GM19025 (cell line): ENCODE data around the gene CRAT.

ENCODE experiments used
- ATAC-seq: cut with Tn5 transposase; IDR thresholded peaks from one replicate; pipeline ENCODE4 v1.9.1; 2021; ENCODE audit warnings: mild to moderate bottlenecking, low read depth, moderate library complexity; ENCODE audit not compliant: unreplicated experiment

CRAT gene

GRCh38 chr9:129069862-129070641 is 40.5 kb downstream of the CRAT start:
- ATAC-seq: no peak

DNA sequence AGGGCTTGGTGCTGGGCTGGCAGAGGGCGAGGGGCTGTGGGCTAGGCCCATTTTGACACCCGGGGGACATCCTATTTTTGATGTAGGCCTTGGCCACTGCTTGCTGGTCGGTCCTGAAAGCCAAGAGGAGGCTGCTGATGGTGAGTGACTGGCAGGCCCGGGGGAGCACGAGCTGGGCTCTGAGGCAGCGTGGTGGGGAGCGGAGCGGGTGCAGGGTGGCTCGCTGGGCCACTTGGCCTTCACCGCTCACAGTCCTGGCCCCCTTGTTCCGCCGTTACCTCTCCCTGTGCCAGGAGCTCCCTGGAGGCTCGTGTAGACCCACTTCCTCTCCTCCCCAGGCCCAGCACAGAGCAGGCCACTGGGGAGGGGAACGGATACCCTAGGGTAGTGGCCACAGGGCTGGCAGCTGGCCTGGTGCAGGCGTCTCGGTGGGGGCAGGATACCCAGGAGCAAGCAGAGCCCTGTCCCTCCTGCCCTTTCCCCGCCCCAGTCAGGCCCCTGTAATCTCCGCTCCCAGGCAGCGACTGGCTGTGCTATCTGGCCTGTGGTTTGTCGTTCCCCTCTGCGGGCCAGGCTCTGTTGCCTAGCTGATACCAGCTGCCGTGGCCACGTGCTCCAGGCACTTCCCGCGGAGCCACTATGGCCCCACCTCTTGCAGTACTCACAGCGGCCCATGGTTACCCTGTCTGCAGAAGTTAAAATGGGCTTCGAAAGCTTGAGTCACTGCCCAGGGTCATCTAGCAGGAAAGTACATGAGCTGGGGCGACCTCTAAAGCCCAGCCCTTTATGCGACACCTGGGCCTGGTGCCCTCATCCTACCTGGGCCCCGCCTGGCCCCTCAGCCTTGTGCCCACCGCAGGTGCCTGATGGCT is 41.4 kb downstream of the CRAT start:
- ATAC-seq: no peak

DNA sequence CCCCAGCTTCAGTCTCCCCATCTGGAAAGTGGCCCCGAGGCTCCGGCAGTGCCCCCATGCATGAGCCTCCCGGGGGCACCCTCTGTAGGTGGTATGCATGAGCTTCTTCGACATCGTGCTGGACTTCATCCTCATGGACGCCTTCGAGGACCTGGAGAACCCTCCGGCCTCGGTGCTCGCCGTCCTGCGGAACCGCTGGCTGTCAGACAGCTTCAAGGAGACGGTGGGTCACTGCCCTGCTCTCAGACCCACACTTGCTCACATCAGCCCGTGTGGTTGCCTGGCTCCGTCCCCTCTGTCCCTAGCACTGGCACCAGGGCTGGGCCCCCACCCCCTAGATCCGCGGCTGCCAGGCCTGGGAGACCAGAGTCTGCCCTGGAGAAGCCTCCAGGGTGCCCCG is 42.5 kb downstream of the CRAT start:
- no peak for ATAC-seq

GRCh38 chr9:129064499-129064908 is 46.1 kb downstream of the CRAT start:
- no peak for ATAC-seq

DNA sequence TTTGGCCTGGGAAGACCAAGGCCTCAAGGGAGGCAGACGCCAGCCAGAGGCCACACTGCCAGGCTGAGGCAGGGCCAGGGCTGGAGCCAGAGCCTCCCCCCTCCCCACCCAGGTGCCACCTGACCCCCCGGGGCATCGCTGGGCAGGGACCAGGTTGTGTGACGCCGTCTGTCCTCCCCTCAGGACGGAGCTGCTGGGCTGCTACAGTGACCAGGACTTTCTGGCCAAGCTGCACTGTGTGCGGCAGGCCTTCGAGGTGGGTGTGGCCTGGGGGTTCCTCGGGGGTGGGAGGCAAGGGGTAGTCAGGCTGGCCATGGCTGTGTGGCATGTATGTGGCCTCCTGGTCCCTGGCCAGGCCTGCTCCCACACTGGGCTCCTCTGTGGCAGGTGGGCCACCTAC is 47.5 kb downstream of the CRAT start:
- no peak for ATAC-seq

- ATAC-seq: no peak
These were observed 49.6 kb downstream of the CRAT start for GRCh38 chr9:129060991-129061390.

DNA sequence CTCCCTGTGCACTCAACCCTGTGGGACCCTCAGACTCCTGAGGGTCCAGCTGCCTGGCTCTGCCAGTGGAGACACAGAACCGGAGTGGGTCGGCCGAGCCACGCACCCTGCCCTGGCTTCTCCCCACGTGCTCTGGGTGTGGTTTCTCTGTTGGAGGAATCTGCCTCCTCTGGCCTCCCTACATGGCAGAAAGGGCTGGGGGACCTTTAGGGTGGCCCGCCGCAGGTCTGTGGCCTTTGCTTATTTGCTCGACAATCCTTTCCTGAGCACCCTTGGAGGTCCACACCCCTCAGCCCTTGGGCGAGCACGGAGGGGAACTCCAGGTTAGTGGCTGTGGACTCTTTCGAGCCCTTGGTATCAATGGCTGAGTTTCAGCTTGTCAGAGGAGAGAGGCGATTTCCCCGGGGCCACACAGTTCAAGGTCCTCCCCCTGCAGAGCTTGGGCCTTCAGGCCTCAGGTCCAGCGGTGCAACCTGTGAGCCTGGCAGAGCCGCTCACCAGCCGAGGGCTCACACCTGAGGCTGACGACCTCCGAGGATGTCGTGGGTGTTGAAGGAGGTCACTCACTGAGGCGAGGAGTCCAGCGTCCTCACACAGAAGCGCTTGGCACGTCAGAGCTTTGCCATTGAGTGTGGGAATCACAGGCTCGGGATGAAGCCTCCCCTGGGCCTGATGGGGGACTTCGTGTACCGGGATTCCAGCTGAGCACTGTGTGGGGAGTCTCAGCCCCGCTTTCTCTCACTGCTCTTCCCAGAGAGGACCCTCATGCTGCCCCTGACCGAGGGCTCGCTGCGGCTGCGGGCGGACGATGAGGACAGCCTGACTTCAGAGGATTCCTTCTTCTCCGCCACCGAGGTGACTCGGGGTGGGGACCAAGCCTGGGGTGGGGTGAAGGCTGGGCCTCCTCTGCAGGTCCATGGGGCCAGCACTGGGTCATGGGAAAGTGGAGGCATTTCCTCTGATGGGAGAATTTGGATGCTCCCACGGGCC is 50.5 kb downstream of the CRAT start:
- ATAC-seq: no peak

DNA sequence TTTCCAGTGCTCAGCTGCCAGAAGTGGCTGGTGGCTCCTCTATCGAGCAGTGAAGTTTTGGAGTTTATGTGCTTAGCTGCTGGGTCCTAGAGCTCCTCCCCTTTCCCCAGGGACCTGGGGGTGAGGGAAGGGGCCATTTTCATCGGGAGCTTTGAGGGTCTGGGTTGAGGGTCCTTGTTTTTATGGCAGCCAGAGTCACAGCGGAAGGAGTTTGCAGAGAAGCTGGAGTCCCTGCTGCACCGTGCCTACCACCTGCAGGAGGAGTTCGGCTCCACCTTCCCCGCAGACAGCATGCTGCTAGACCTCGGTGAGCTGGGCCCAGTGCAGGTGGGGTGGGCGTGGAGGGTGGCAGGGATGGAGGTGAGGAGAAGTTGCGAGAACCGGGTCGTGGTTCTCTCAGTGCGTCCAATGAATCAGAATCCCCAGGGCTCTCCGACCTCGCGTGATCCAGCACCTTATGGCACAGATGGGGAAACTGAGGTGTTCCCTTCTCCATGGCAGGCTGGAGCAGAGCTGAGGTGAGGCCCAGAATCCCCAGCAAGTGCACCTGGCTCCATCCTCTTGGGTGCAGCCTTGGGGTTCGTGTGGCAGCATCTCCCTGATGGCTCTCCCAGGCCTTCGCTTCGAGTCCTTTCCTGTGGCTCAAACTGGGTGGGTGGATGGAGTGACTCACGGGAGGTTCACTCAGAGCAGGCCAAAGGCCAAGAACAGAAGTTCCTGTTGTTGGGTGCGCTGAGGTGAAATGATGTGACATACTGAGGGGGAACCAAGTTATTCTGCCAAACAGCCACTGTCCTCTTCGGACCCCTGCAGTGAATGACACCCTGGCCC is 51.4 kb downstream of the CRAT start:
- ATAC-seq: no peak

GRCh38 chr9:129054163-129054851 is 56.3 kb downstream of the CRAT start:
- ATAC-seq: no peak

GRCh38 chr9:129053020-129053419 is 57.6 kb downstream of the CRAT start:
- no peak for ATAC-seq

GRCh38 chr9:129052592-129052991 is 58.0 kb downstream of the CRAT start:
- ATAC-seq: no peak
